ENCODE data around the gene TMEM120B. TPM values are rescaled to one million over a fixed set of nuclear protein-coding genes. Genes with fewer than 3 reads are reported as not detected.
"Not testable (repeated sequence)": the region's sequence is repeated elsewhere in the genome, so short reads cannot be mapped to it uniquely, and the experiment has no call there.

TMEM120B gene
- total and polyA plus RNA-seq, 4 donors, result 3.9 to 17.7 (median 8.1) TPM

GRCh38 chr12:121678305-121678704 lies 34.2 kb upstream of the TMEM120B start:
- ATAC-seq (ENCODE audit: insufficient read depth, low FRiP score) (no peak), DNase-seq (no peak)
- WGBS, 2 donors, result 71 to 79% methylated on average over 3 of the region's 3 CpGs
- H3K9ac ChIP-seq (ENCODE audit: insufficient read depth in 1 of 2, low read length in 2 of 2), result no peak overlapping the region
- H3K27me3 ChIP-seq (ENCODE audit: control insufficient read depth in 3 of 3, insufficient read depth in 3 of 3, low read length in 2 of 3), result no peaks in the 10 kb centered on the region
- no peaks in the 10 kb centered on the region for H3K9me3 ChIP-seq (ENCODE audit: control insufficient read depth in 4 of 4, insufficient read depth in 3 of 4, low read length in 3 of 4)
- H3K4me1 ChIP-seq (ENCODE audit: control insufficient read depth in 5 of 5, insufficient read depth in 5 of 5, low read length in 5 of 5), result peaks cover 0 to 7% (median 0%) of the 10 kb centered on the region in 5 donors
- no peak overlapping the region for H3K4me3 ChIP-seq
- H3K27ac ChIP-seq (ENCODE audit: low read depth in 1 of 2, low read length in 1 of 2), result no peak overlapping the region
- no peaks in the 10 kb centered on the region for H3K36me3 ChIP-seq (ENCODE audit: control insufficient read depth in 4 of 4, insufficient read depth in 4 of 4, low read length in 4 of 4)
- TF ChIP-seq CTCF (IDR thresholded peaks at IDR 0.05; ENCODE audit: control extremely low read depth, extremely low read depth), result no peak

- Histone ChIP-seq H3K4me1 (ENCODE audit: control insufficient read depth in 5 of 5, insufficient read depth in 5 of 5, low read length in 5 of 5) (peaks cover 0 to 7% (median 0%) of the 10 kb centered on the region in 5 donors), H3K36me3 (ENCODE audit: control insufficient read depth in 4 of 4, insufficient read depth in 4 of 4, low read length in 4 of 4) (no peaks in the 10 kb centered on the region), H3K27me3 (ENCODE audit: control insufficient read depth in 3 of 3, insufficient read depth in 3 of 3, low read length in 2 of 3) (no peaks in the 10 kb centered on the region), H3K9ac (ENCODE audit: insufficient read depth in 1 of 2, low read length in 2 of 2) (no peak overlapping the region), H3K9me3 (ENCODE audit: control insufficient read depth in 4 of 4, insufficient read depth in 3 of 4, low read length in 3 of 4) (no peaks in the 10 kb centered on the region), H3K27ac (ENCODE audit: low read depth in 1 of 2, low read length in 1 of 2) (no peak overlapping the region), H3K4me3 (no peak overlapping the region)
- ATAC-seq (ENCODE audit: insufficient read depth, low FRiP score) (no peak), DNase-seq (peak in 1 of 3 donors; percentile 27)
- TF ChIP-seq CTCF (IDR thresholded peaks at IDR 0.05; ENCODE audit: control extremely low read depth, extremely low read depth), result no peak
- WGBS, 2 donors, result 75% methylated on average over 8 to 9 of the region's 9 CpGs
Observed at GRCh38 chr12:121678716-121679300, 33.7 kb upstream of the TMEM120B start.

- not testable (repeated sequence) for H3K4me1 ChIP-seq (ENCODE audit: control insufficient read depth in 5 of 5, insufficient read depth in 5 of 5, low read length in 5 of 5); H3K9me3 ChIP-seq (ENCODE audit: control insufficient read depth in 4 of 4, insufficient read depth in 3 of 4, low read length in 3 of 4); H3K27me3 ChIP-seq (ENCODE audit: control insufficient read depth in 3 of 3, insufficient read depth in 3 of 3, low read length in 2 of 3); H3K27ac ChIP-seq (ENCODE audit: low read depth in 1 of 2, low read length in 1 of 2); H3K9ac ChIP-seq (ENCODE audit: insufficient read depth in 1 of 2, low read length in 2 of 2); H3K36me3 ChIP-seq (ENCODE audit: control insufficient read depth in 4 of 4, insufficient read depth in 4 of 4, low read length in 4 of 4); DNase-seq; ATAC-seq (ENCODE audit: insufficient read depth, low FRiP score); H3K4me3 ChIP-seq
- 83 to 94% methylated on average over 13 of the region's 13 CpGs for WGBS, 2 donors
Observed at GRCh38 chr12:121679661-121680197, 32.8 kb upstream of the TMEM120B start.

DNA sequence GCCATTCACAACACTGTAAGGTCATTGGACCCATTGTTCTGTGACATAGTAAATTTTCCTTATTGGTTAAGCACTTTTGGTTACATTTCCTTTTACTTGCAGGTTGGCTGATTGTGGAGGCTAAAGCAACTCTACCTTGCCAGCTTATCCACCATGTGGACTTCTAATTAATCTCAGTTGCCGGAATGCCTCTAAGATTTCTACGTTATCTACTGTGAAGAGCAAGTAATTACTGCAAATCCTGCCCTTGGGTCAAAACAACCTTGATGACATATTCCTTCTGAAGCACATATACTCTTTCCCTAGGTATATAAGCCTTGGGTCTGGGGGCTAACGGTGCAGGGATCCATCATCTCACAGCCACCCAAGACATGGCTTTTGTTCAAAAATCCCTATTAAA lies 23.6 kb upstream of the TMEM120B start:
- H3K36me3 ChIP-seq (ENCODE audit: control insufficient read depth in 4 of 4, insufficient read depth in 4 of 4, low read length in 4 of 4), result no peaks in the 10 kb centered on the region
- no peaks in the 10 kb centered on the region for H3K27me3 ChIP-seq (ENCODE audit: control insufficient read depth in 3 of 3, insufficient read depth in 3 of 3, low read length in 2 of 3)
- no peak overlapping the region for H3K9ac ChIP-seq (ENCODE audit: insufficient read depth in 1 of 2, low read length in 2 of 2)
- no peaks in the 10 kb centered on the region for H3K9me3 ChIP-seq (ENCODE audit: control insufficient read depth in 4 of 4, insufficient read depth in 3 of 4, low read length in 3 of 4)
- H3K27ac ChIP-seq (ENCODE audit: low read depth in 1 of 2, low read length in 1 of 2), result no peak overlapping the region
- H3K4me3 ChIP-seq, result no peak overlapping the region
- TF ChIP-seq CTCF (IDR thresholded peaks at IDR 0.05; ENCODE audit: control extremely low read depth, extremely low read depth), result no peak
- DNase-seq (no peak), ATAC-seq (ENCODE audit: insufficient read depth, low FRiP score) (no peak)
- H3K4me1 ChIP-seq (ENCODE audit: control insufficient read depth in 5 of 5, insufficient read depth in 5 of 5, low read length in 5 of 5), result no peaks in the 10 kb centered on the region
- 86 to 95% methylated on average over 3 of the region's 3 CpGs for WGBS, 2 donors
